NCI-H748 (cell line): ENCODE measurements around the gene AGPAT1.
"Not testable (repeated sequence)": the region's sequence is repeated elsewhere in the genome, so short reads cannot be mapped to it uniquely, and the experiment has no call there.

ENCODE experiments used
- DNase-seq: peaks from one replicate; lab custom pipeline; 2025; ENCODE audit not compliant: unreplicated experiment; lab: John Stamatoyannopoulos, UW

The AGPAT1 gene

GRCh38 chr6:32200711-32201475 lies 25.0 kb upstream of the AGPAT1 start:
- DNase-seq: no peak

DNA sequence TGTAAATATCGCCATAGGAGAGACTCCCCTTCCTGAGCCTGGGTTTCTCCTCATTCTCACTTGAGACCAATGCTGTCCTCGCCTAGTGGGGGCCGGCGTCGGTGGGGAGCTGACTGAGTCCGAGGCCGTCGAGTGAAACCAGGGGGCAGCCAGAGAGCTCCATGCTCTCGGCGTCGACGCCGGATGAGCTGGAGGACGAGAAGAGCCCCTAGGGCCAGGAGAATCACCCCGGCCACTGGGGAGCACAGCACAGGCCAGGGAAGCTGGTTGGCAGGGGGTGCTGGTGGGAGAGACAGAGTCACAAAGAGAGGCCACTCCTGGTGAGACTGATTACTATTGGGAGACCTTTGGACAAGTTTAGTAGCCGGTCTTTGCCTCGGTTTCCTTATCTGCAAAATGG lies 23.0 kb upstream of the AGPAT1 start:
- DNase-seq: no peak

GRCh38 chr6:32198345-32198696 lies 22.4 kb upstream of the AGPAT1 start:
- no peak for DNase-seq

GRCh38 chr6:32196682-32197616 lies 21.1 kb upstream of the AGPAT1 start:
- peak; percentile 75 for DNase-seq

GRCh38 chr6:32195902-32196681 lies 20.2 kb upstream of the AGPAT1 start:
- DNase-seq: peak; percentile 99

GRCh38 chr6:32195652-32195901 lies 19.7 kb upstream of the AGPAT1 start:
- DNase-seq: peak; percentile 100

- peak; percentile 51 for DNase-seq
These were observed 19.2 kb upstream of the AGPAT1 start for GRCh38 chr6:32194825-32195651.

- DNase-seq: no peak
These were observed 18.5 kb upstream of the AGPAT1 start for GRCh38 chr6:32194388-32194787.

DNA sequence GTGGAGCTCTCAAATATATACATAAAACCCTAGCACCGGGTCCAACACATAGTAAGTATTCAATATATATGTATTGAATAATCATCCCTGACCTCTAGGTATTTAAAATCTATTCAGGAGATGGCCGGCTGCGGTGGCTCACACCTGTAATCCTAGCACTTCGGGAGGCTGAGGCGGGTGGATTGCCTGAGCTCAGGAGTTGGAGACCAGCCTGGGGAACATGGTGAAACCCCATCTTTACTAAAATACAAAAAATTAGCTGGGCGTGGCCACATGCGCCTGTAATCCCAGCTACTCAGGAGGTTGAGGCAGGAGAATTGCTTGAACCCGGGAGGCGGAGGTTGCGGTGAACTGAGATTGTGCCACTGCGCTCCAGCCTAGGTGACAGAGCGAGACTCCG lies 17.2 kb upstream of the AGPAT1 start:
- not testable (repeated sequence) for DNase-seq

GRCh38 chr6:32192608-32193039 lies 16.7 kb upstream of the AGPAT1 start, which contains the start of gene GPSM3:
Gene GPSM3, minus strand, starts transcription at chr6:32192643. Its CDS starts 130 bp downstream, at chr6:32192513.
- DNase-seq: peak; percentile 36

- DNase-seq: no peak
These were observed 16.1 kb upstream of the AGPAT1 start for GRCh38 chr6:32191696-32192607.

- no peak for DNase-seq
These were observed 15.2 kb upstream of the AGPAT1 start for GRCh38 chr6:32190911-32191677.

DNA sequence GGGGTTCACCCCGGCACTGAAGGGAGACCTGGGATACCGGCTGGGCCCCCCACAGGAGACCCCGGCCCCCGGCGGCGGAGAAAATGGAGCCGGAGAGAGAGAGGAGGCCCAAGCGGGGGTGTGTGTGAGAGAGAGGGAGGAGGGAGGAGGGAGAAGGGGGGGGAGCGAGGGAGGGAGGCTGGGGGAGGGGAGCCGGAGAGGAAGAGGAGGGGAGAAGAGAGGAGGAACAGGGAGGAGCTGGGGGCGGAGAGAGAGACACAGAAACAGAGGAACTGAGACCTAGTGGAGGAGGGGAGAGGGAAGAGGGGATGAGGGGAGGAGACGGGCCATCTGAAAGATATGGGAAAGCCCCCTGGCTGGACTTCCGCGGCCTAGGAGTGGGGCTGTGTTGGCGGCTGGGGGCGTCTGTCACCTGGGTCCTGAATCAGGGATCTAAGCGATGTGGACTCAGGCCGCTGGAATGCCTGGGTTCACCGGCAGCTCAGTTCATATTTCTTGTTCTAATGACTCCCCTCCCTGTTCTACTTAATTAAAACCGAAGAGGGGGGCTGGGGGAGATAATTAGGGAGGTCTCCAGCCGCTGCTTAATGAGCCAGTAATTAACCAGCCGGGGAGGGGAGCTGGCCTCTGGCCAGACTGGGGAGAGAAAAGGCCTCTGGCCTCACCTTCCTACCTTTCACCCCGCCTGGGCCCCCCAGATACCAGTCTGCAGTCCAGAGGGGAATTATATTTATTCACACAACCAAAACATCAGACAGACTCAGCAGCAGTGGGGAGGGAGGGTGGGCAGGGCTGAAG lies 14.4 kb upstream of the AGPAT1 start, which contains the start of gene PBX2:
TSS of gene PBX2 (minus strand) at position 149 of the 798 bp plus-strand sequence. CDS start 287 bp downstream, outside the sequence.
- peak; percentile 94 for DNase-seq

- DNase-seq: no peak
These were observed 13.8 kb upstream of the AGPAT1 start for GRCh38 chr6:32189742-32190053.

DNA sequence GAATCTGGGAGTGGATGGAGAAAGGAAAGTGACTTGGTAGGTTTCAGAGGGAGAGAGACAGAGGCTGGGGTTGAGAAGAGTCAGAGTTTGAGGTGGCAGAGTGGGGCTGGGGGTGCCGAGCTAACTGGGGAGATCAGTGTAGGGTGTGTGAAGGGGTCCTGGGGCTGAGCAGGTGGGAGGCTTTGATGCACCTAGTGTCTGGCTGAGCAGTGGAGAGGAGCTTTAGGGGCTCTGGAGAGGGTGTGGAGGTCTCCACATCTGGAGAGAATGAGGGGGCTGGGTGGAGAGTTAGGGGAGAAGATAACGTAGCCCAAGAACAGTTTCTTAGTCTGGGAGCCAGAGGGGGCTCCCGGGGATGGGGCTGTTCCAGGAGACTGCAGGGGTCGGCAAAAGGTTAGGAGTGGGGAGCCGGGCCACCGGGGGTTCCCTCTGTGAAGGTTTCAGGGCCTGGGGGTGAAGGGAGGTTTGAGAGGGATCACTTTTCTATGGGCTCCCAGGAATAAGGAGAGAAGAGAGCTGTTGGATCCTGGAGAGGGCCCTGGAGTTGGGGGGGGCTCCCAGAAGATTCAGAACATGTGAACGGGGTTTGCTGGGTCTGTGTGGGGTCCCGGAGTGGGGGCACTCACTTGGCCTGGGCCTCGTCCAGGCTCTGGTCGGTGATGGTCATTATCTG lies 13.3 kb upstream of the AGPAT1 start:
- DNase-seq: no peak

DNA sequence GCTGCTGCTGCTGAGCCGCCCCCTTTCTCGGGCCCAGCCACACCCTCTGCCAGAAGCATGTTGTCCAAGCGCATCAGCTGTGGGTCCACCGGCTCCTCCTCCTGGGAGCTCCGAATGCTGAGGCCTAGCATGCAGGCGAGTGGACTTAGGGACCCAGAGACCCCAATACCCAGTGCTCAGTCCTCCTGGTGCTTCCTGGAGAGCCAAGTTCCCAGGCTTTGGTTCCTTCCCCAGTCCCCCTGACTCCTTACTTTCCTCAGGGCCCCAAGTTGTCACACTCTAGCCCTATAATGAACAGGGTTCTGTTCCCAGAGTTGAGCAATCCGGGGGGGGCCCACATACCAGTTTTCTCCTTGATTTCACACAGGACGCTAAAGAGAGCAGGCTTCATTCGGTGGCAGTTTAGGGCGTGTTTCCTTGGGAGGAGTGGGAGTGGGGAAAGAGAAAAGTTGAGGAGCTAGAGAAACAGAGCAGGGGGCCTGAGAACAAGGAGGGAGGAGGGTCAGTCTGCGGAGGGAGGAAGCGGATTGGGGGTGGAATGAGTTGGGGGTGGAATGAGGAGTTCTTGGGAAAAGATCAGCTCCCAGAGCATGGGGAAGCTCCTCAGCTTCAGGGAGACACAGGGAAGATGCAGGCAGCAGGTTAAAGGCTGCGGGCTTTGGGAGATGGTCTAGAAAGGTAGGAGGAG lies 12.6 kb upstream of the AGPAT1 start:
- DNase-seq: no peak
